ENCODE measurements around the gene ITFG1.
"Not testable (repeated sequence)": the region's sequence is repeated elsewhere in the genome, so short reads cannot be mapped to it uniquely, and the experiment has no call there.

GRCh38 chr16:47203433-47203832 is 257.4 kb downstream of the ITFG1 start:
- TF ChIP-seq NFATC3 (CRISPR knock-in tag; IDR thresholded peaks at IDR 0.05); CTCF (CRISPR knock-in tag; IDR thresholded peaks at IDR 0.05); SCMH1 (CRISPR knock-in tag; IDR thresholded peaks at IDR 0.05; ENCODE audit: borderline replicate concordance): not testable (repeated sequence)

All from HepG2 (cell line).